Effector memory CD8-positive, alpha-beta T cell (primary cell): ENCODE data around the gene SLC38A10.
A peak's percentile ranks its signal among the peaks of the same experiment; 100 is the strongest.

Source experiments
- ATAC-seq: fragments of 150-1000 bp; cut with Tn5 transposase; replicated peaks from 2 replicates; pipeline ENCODE4 v1.10.0; 2021; ENCODE audit warnings: mild to moderate bottlenecking, moderate library complexity
- DNase-seq, 3 experiments: peaks; one replicate each; pipeline ENCODE4 v3.0.0; 2021
- H3K27ac Mint-ChIP-seq, 2 donors: one replicate each; pipeline ENCODE4 v1.8.0; 2022; ENCODE audit warnings: mild to moderate bottlenecking in 2 of 2, mixed read lengths in 2 of 2, moderate library complexity in 2 of 2
- H3K27me3 Mint-ChIP-seq, 2 donors: one replicate each; pipeline ENCODE4 v1.8.0; 2022; ENCODE audit warnings: mixed read lengths in 2 of 2
- H3K36me3 Mint-ChIP-seq: one replicate; pipeline ENCODE4 v1.8.0; 2022; ENCODE audit warnings: mild to moderate bottlenecking, moderate library complexity, mixed read lengths; ENCODE audit not compliant: insufficient read depth
- H3K4me1 Mint-ChIP-seq, 2 donors: one replicate each; pipeline ENCODE4 v1.8.0; 2022; ENCODE audit warnings: low read depth in 2 of 2, mixed read lengths in 2 of 2
- H3K4me3 Mint-ChIP-seq, 2 donors: one replicate each; pipeline ENCODE4 v1.8.0; 2022; ENCODE audit warnings: mild to moderate bottlenecking in 2 of 2, mixed read lengths in 2 of 2, moderate library complexity in 2 of 2
- H3K9me3 Mint-ChIP-seq, 2 donors: one replicate each; pipeline ENCODE4 v1.8.0; 2022; ENCODE audit warnings: mixed read lengths in 2 of 2

SLC38A10 gene

DNA sequence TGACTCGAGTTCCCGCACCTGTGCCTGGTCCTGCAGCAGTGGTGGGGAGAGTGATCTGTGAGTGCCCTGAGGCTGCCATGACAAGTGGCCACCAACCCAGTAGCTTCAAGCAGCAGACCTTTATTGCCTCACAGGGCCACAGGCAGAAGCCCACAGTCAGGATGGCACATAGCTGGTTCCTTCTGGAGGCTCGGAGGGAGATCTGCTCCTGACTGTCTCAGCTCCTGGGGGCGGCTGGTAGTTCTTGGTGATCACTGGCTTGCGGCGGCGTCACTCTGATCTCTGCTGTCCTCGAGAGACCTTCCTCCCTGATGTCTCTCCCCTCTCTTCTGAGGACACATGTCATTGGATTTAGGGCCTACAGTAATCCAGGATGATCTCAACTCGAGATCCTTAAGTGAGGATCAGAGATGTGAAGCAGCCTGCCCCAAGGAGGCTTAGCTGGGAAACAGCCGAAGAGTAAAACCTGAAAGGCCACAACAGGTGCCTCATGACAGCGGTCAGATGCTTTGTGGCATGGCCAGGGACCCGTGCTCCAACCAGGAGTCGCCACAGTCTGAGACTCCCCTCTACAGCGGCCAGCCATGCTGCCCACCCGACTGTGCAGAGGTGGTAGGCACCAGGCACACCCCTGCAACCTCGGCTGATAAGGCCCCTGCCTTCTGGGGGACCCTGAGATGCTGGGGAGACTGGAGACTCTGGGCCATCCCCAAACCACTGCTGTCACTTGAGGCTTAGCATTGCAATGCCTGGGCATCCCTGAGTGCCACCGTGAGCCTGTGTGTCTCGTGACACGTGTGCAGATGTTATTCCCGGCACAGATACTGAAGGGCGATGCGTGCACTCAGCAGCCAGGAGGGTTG, 30.0 kb upstream of the SLC38A10 start:
- ATAC-seq (no peak), DNase-seq (no peak)
- Mint-ChIP-seq H3K4me3 (no peak overlapping the region), H3K36me3 (peaks cover 3% of the 10 kb centered on the region), H3K27me3 (peaks cover 4 to 28% of the 10 kb centered on the region in 2 donors), H3K27ac (no peak overlapping the region), H3K9me3 (no peaks in the 10 kb centered on the region), H3K4me1 (peaks cover 0 to 5% of the 10 kb centered on the region in 2 donors)

DNA sequence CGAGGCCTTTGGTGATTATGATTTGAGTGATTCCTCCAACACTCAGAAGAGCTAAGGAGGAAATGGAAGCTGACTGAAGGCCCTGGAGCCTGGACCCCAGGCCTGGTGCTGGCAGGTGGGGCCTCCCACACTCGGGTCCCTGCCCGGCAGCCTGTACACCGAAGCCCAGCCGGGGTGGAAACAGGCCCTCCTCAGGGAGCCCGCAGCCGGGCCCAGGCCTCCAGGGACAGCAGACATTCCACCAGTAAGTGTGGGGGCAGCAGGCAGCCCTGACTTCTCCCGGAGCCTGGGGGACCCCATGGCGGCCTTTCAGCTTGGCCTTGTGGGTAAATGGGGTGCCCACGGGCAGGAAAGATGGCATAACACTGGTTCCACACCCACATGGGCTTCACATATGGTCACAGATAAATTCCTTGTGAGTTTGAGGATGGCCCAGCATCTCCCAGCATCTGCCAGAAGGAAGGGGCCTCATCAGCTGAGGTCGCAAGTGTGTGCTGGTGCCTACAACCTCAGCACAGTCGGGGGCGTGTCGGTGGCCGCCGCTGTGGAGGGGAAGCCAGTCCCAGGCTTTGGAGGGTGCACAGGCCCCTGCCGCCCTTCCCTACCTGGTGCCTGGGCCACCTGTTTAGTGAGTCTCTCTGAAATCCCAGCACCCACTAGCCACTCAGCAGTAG, 29.2 kb upstream of the SLC38A10 start:
- H3K27ac Mint-ChIP-seq = no peak overlapping the region
- H3K4me1 Mint-ChIP-seq = peaks cover 0 to 2% of the 10 kb centered on the region in 2 donors
- no peaks in the 10 kb centered on the region for H3K9me3 Mint-ChIP-seq
- ATAC-seq = no peak
- DNase-seq = no peak
- H3K27me3 Mint-ChIP-seq = peaks cover 4 to 25% of the 10 kb centered on the region in 2 donors
- H3K4me3 Mint-ChIP-seq = no peak overlapping the region
- H3K36me3 Mint-ChIP-seq = peaks cover 3% of the 10 kb centered on the region

DNA sequence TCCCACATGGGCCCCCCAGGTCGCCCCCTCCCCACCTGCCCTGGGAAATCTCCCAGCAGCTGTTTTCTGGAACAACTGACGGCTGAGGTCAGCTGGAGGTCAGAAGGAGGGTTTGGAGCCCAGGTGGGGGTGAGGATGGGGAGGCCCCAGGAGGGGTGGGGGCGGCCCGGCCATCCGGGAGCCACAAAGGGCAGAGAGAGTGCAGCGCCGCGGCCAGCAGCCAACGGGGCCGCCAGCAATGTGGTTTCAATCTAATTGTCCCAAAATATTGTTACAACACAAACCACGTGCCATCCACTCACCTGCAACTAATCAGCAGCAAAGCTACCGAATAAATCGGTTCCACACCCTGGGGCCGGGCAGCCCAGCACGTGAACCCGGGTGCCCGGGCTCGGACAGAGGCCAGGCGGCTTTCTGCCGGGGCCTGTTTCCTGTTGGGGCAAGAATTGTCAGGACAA, 28.3 kb upstream of the SLC38A10 start:
- no peaks in the 10 kb centered on the region for H3K9me3 Mint-ChIP-seq
- ATAC-seq (no peak), DNase-seq (no peak)
- H3K4me1 Mint-ChIP-seq = no peaks in the 10 kb centered on the region
- H3K4me3 Mint-ChIP-seq = no peak overlapping the region
- H3K27ac Mint-ChIP-seq = no peak overlapping the region
- H3K36me3 Mint-ChIP-seq = peaks cover 3% of the 10 kb centered on the region
- peaks cover 4 to 22% of the 10 kb centered on the region in 2 donors for H3K27me3 Mint-ChIP-seq

DNA sequence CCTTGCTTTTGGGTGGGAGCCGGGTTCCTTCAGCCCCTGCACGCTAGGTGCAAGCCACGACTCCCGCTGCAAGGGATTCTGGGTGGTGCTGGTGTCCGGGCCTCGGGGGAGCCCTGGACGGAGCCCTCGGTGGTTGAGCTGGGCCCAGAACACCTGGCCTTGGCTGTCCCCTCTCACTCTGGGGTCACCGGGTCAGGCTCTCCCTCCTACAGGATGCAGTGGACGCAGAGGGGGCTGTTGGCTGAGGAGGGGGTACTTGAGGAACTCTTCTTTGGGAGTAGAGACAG, 27.9 kb upstream of the SLC38A10 start:
- H3K27me3 Mint-ChIP-seq = peaks cover 4 to 17% of the 10 kb centered on the region in 2 donors
- DNase-seq (no peak), ATAC-seq (no peak)
- H3K27ac Mint-ChIP-seq = no peak overlapping the region
- H3K4me3 Mint-ChIP-seq = no peak overlapping the region
- H3K4me1 Mint-ChIP-seq = no peaks in the 10 kb centered on the region
- H3K9me3 Mint-ChIP-seq = no peaks in the 10 kb centered on the region
- H3K36me3 Mint-ChIP-seq = peaks cover 3% of the 10 kb centered on the region

DNA sequence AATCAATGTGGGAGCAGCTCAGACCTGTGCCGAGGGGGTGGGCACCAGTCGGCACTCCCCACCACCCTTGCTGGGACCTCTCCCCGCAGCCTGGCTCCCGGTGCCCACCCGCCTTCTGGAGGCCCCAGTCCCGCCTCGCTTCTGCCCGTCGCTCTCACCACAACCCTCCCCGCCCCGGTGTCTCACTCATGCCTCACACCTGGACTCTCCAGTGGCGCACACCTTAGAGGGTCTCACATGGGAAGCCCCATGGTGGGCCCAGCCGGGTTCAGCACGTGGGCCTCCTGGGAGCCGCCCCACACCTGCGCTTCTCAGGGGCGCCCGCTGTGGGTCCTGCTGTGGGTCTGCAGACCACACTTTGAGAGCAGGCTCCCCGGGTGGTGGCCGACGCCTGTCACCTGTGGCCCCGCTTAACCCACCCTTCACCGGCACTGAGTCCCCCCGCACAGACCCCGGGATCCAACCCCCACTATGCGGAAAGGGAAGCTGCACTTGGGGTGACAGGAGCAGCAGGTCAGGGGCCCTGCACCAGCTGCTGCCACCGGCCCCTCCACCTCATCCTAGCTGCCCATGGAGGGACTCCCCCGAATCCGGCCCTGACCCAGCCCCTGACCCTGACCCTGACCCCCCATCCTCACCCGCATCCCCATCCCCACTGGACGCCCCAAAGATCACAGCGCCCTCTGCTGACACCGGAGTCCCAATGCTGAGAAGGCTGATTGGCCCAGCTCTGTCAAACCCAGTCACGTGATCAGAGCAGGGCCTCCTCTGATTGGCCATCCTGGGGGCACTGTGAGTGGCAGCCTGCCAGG, 27.4 kb upstream of the SLC38A10 start:
- ATAC-seq = peak; percentile 56
- Mint-ChIP-seq H3K4me3 (no peak overlapping the region), H3K9me3 (no peaks in the 10 kb centered on the region), H3K4me1 (no peaks in the 10 kb centered on the region), H3K36me3 (peaks cover 3% of the 10 kb centered on the region), H3K27me3 (peaks cover 4 to 13% of the 10 kb centered on the region in 2 donors), H3K27ac (no peak overlapping the region)
- DNase-seq = peak in 2 of 3 experiments; percentile 28 to 29

DNA sequence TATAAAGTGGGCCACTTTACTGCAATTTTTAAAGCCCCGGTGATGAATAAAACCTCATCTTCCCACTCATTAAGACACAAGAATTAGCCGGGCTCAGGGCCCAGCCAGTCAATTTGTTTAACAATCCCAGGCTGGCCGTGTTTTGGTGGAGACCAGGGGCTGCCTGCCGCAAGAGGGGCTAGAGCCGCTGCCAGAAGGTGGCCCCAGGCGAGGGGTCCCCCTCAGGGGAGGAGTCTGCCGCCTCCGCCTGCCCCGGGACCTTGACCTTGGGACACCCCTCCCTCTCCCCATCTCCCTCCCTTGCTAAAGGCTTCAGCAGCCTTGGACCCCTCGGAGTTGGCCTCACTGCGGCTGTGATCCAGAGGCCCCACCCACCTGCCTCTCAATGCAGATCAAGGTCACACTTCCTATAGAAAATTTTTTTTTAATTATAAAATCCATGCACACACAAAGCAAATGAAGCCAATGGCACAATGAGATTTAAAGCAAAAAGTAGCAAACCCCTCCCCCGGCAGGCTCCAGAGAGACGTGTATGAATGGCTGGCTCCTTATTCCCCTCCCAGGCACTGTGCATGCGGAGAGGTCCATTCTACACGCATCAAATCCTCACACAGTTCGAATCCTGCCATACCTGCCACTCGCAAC, 23.0 kb upstream of the SLC38A10 start:
- no peak overlapping the region for H3K27ac Mint-ChIP-seq
- peaks cover 10 to 25% of the 10 kb centered on the region in 2 donors for H3K27me3 Mint-ChIP-seq
- no peak for ATAC-seq
- no peaks in the 10 kb centered on the region for H3K9me3 Mint-ChIP-seq
- no peak for DNase-seq
- H3K4me1 Mint-ChIP-seq = no peaks in the 10 kb centered on the region
- no peak overlapping the region for H3K4me3 Mint-ChIP-seq
- peaks cover 3% of the 10 kb centered on the region for H3K36me3 Mint-ChIP-seq

DNA sequence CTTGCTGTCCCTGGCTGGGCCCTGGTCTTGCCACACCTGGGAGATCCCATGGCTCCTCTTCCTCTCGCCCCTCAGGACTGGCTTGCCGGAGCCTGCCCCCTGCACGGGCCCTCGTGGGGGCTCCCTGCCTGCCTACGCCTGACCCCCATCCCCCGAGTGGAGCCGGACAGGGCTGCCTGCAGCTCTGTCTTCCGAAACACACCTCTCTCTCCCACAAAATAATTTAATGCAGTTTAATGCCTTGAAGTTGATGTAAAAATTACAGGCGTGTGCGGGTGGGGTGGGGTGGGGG, 22.4 kb upstream of the SLC38A10 start:
- Mint-ChIP-seq H3K4me3 (no peak overlapping the region), H3K9me3 (no peaks in the 10 kb centered on the region), H3K27me3 (peaks cover 10 to 31% of the 10 kb centered on the region in 2 donors), H3K36me3 (peaks cover 3% of the 10 kb centered on the region), H3K4me1 (no peaks in the 10 kb centered on the region), H3K27ac (no peak overlapping the region)
- ATAC-seq (no peak), DNase-seq (no peak)

DNA sequence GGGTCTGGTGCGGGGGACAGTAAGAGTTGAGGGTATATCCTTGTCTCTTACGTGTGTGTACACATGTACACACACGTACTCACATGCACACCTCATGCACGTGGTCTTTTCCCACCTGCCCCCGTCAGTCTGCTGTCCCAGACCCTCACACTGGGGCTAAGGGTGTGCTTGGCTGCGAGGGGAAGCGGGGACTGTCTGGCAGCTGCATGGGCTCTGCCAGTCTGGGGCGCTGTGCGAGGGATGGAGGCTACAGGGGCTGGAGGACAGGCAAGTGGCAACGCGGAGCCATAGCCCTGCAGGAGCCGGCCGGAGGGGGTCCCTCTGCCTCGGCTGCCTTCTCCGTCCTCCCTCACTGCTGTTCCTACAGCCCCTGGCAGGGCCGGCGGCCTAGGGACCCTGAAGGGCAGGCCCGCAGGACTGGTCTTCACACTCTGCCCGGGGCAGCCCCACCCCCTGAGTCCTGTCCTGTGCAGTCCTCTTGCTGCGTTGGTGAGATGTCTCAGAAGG, 20.8 kb upstream of the SLC38A10 start:
- DNase-seq = no peak

DNA sequence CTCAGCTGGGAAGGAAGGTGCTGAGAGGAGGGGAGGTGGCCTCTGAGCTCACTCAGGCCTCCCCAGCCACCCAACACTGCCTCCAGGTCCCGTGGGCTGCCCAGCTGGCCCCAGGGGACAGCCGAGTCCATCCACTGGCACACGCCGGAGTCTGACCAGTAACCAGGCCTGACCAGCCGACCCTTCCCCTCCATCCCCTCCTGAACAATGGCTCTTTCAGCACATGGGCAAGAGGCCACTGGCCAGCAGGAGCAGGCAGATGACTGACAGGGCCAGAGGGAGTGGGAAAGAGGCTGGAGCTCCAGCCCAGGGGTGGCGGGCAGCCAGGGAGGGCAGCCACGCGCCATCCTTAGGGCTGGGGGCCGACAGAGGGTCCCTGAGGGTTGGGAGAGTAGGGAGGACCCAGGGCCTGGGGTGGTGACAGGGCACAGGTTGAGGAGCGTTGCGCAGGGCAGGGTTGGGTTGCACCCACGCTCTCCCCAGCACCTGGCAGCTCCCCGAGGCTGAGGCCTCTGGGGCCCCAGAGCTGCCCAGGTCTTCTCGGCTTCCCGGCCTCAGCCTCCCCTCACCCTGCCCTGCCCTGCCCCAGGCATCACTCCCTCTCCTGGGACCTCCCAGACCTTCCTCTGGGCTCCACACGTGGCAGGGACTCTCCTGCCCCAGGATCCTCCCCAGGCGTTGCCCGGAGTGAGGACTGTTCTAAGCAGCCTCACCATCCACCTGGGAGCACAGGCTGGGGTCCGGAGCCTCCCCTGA, 20.2 kb upstream of the SLC38A10 start:
- Mint-ChIP-seq H3K4me1 (no peaks in the 10 kb centered on the region), H3K27me3 (peaks cover 6 to 45% of the 10 kb centered on the region in 2 donors), H3K4me3 (no peak overlapping the region), H3K36me3 (no peaks in the 10 kb centered on the region), H3K27ac (no peak overlapping the region), H3K9me3 (no peaks in the 10 kb centered on the region)
- no peak for ATAC-seq
- DNase-seq = no peak

More for the DNA sequence above, 20.8 kb upstream of the SLC38A10 start:
- Mint-ChIP-seq H3K27me3 (peaks cover 10 to 45% of the 10 kb centered on the region in 2 donors), H3K27ac (no peak overlapping the region), H3K4me1 (no peaks in the 10 kb centered on the region), H3K4me3 (no peak overlapping the region), H3K9me3 (no peaks in the 10 kb centered on the region), H3K36me3 (no peaks in the 10 kb centered on the region)
- no peak for ATAC-seq

DNA sequence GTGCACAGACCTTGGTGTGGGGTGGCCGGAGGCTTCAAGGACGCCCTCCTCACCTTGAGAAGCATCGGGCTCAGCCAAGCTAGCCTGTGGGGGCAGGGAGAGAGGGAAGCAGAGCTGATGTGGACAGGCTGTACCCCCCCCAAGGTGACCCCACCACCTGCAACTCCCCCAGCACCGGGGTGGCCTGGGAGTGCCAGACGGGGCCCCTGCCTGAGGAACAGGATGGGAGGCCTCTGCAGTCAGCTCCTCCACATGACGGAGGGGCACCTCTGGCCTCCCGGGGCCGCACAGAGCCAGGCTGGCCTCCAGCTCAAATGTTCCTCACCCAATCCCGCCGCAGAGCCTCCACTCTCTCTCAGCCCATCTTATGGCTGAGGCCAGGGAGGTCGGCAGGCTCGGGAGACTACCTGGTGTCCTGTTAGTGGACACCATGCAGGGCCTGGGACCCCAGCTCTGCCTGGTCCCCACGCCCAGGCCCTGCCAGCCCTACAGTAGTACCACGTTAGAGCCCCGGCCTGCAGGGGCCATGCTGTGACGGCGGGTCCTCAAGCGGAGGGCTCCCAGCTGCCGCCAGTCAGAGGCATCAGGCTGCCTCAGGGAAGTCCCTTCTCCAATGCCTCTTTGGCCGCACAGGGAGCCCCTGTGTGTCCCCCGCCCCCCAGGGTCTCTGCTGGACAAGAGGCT, 19.4 kb upstream of the SLC38A10 start:
- Mint-ChIP-seq H3K36me3 (no peaks in the 10 kb centered on the region), H3K27ac (no peak overlapping the region), H3K9me3 (no peaks in the 10 kb centered on the region), H3K27me3 (peaks cover 6 to 46% of the 10 kb centered on the region in 2 donors), H3K4me1 (peaks cover 0 to 1% of the 10 kb centered on the region in 2 donors), H3K4me3 (no peak overlapping the region)
- no peak for DNase-seq
- ATAC-seq = no peak

DNA sequence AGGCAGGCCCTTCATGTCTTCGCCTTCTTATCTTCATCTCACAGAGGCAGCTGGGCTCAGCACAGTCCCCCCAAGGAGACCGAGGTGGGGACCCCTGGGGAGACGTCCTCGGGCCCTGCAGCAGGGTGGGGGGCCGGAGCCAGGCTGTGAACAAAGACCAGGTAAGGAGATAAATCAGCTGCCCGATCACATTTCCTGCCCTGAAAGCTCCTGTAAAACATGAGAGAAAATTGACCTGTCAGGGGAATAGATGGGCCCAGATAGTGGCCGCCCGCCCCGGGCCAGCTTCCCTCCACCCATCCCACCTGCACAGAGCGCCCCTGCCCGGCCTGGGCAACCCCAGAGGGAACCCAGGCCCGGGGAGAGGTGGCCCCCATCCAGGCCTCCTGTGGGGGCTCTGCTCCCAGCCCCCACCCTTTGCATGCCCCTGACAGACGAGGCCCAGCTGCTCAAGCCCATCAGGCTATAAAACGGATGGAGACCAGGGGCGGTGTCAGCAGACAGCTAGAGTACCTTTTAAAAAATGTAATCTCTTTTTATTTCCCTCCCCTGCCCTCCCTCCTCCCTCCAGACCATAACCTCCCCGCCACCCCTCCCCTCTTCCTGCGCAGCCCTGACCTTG, 18.8 kb upstream of the SLC38A10 start:
- Mint-ChIP-seq H3K4me3 (no peak overlapping the region), H3K27ac (no peak overlapping the region), H3K4me1 (peaks cover 0 to 6% of the 10 kb centered on the region in 2 donors), H3K36me3 (peaks cover under 1% of the 10 kb centered on the region), H3K27me3 (peaks cover 6 to 52% of the 10 kb centered on the region in 2 donors), H3K9me3 (no peaks in the 10 kb centered on the region)
- DNase-seq = no peak
- ATAC-seq = no peak
